ENCODE results near the gene RNF126. TPM values are rescaled to one million over a fixed set of nuclear protein-coding genes. Genes with fewer than 3 reads are reported as not detected.

RNF126 gene
- polyA plus RNA-seq, 1 donor (not counting 4 experiments of a cell fraction or from before 2014, with no cell fraction given): 8.2 TPM

- peak overlapping the region; percentile 76 to 92 (median 92) for H3K4me3 ChIP-seq (ENCODE audit: control insufficient read depth in 2 of 3, extremely low read depth in 1 of 3, insufficient read depth in 2 of 3, low read depth in 1 of 3, low read length in 3 of 3)
- peak overlapping the region; percentile 86 for H3K9ac ChIP-seq (ENCODE audit: control insufficient read depth, extremely low read depth, insufficient read depth, low read length)
- no peaks in the 10 kb centered on the region for H3K27me3 ChIP-seq (ENCODE audit: control insufficient read depth, extremely low read depth, insufficient read depth, low read length)
- H3K4me2 ChIP-seq (ENCODE audit: control insufficient read depth, extremely low read depth, insufficient read depth, low read depth, low read length): peak overlapping the region; percentile 94
- H2AFZ ChIP-seq (ENCODE audit: control insufficient read depth, low read length): peak overlapping the region; percentile 93
- peaks cover 2 to 4% of the 10 kb centered on the region in 2 experiments for H3K36me3 ChIP-seq (ENCODE audit: control insufficient read depth in 2 of 2, extremely low read depth in 1 of 2, insufficient read depth in 2 of 2, low read length in 2 of 2)
- FAIRE-seq (no peak), DNase-seq (ENCODE audit: low read depth, low spot score) (no peak)
- H3K9me1 ChIP-seq (ENCODE audit: control insufficient read depth, extremely low read depth, insufficient read depth, low read length): no peaks in the 10 kb centered on the region
- dilution Hi-C loops (cut with MboI; ENCODE audit: extremely low pct_ligation_motif_present, low sequenced_read_pairs): no loop called here
- H4K20me1 ChIP-seq (ENCODE audit: control insufficient read depth, extremely low read depth, insufficient read depth, low read length): no peaks in the 10 kb centered on the region
- H3K79me2 ChIP-seq (ENCODE audit: control insufficient read depth, insufficient read depth, low read length): peaks cover 14% of the 10 kb centered on the region
- no peaks in the 10 kb centered on the region for H3K9me3 ChIP-seq (ENCODE audit: control insufficient read depth, low read depth, low read length)
- H3K27ac ChIP-seq (ENCODE audit: control insufficient read depth, insufficient read depth, low read length): peak overlapping the region; percentile 77
- peaks cover 11% of the 10 kb centered on the region for H3K4me1 ChIP-seq (ENCODE audit: control insufficient read depth, extremely low read depth, insufficient read depth, low read length)
- TF ChIP-seq CTCF (optimal IDR thresholded peaks at IDR 0.05 in 1 of 3, IDR thresholded peaks at IDR 0.05 in 1 of 3, conservative IDR thresholded peaks at IDR 0.05 in 1 of 3; ENCODE audit: extremely low read depth in 1 of 3, insufficient read depth in 2 of 3, low read length in 3 of 3) (no peak), EZH2 (IDR thresholded peaks at IDR 0.05; ENCODE audit: low read length) (no peak)
Measured at GRCh38 chr19:633786-634639, 29.0 kb downstream of the RNF126 start.

GRCh38 chr19:633068-633785 is 29.8 kb downstream of the RNF126 start, which contains the start of gene POLRMT:
TSS of gene POLRMT (minus strand) at chr19:633537. CDS start at chr19:633512, 25 bp downstream.
- no peaks in the 10 kb centered on the region for H3K9me3 ChIP-seq (ENCODE audit: control insufficient read depth, low read depth, low read length)
- TF ChIP-seq EZH2 (IDR thresholded peaks at IDR 0.05; ENCODE audit: low read length): no peak
- TF ChIP-seq CTCF (optimal IDR thresholded peaks at IDR 0.05 in 1 of 3, IDR thresholded peaks at IDR 0.05 in 1 of 3, conservative IDR thresholded peaks at IDR 0.05 in 1 of 3; ENCODE audit: extremely low read depth in 1 of 3, insufficient read depth in 2 of 3, low read length in 3 of 3): no peak
- DNase-seq (ENCODE audit: low read depth, low spot score) (peak; percentile 90), FAIRE-seq (peak; percentile 88)
- peaks cover 11% of the 10 kb centered on the region for H3K4me1 ChIP-seq (ENCODE audit: control insufficient read depth, extremely low read depth, insufficient read depth, low read length)
- H3K27ac ChIP-seq (ENCODE audit: control insufficient read depth, insufficient read depth, low read length): peak within 1 kb of the TSS; percentile 77
- H3K79me2 ChIP-seq (ENCODE audit: control insufficient read depth, insufficient read depth, low read length): peaks cover 14% of the 10 kb centered on the region
- H3K4me3 ChIP-seq (ENCODE audit: control insufficient read depth in 2 of 3, extremely low read depth in 1 of 3, insufficient read depth in 2 of 3, low read depth in 1 of 3, low read length in 3 of 3): peak within 1 kb of the TSS; percentile 76 to 92 (median 92)
- H4K20me1 ChIP-seq (ENCODE audit: control insufficient read depth, extremely low read depth, insufficient read depth, low read length): no peaks in the 10 kb centered on the region
- H3K9me1 ChIP-seq (ENCODE audit: control insufficient read depth, extremely low read depth, insufficient read depth, low read length): no peaks in the 10 kb centered on the region
- H3K36me3 ChIP-seq (ENCODE audit: control insufficient read depth in 2 of 2, extremely low read depth in 1 of 2, insufficient read depth in 2 of 2, low read length in 2 of 2): peaks cover 4 to 6% of the 10 kb centered on the region in 2 experiments
- dilution Hi-C loops (cut with MboI; ENCODE audit: extremely low pct_ligation_motif_present, low sequenced_read_pairs): no loop called here
- H3K9ac ChIP-seq (ENCODE audit: control insufficient read depth, extremely low read depth, insufficient read depth, low read length): peak within 1 kb of the TSS; percentile 86
- H3K4me2 ChIP-seq (ENCODE audit: control insufficient read depth, extremely low read depth, insufficient read depth, low read depth, low read length): peak within 1 kb of the TSS; percentile 94
- peak within 1 kb of the TSS; percentile 93 for H2AFZ ChIP-seq (ENCODE audit: control insufficient read depth, low read length)
- H3K27me3 ChIP-seq (ENCODE audit: control insufficient read depth, extremely low read depth, insufficient read depth, low read length): no peaks in the 10 kb centered on the region
